ENCODE results near the gene RNASE3.
A peak's percentile ranks its signal among the peaks of the same experiment; 100 is the strongest.
"Not testable (repeated sequence)": the region's sequence is repeated elsewhere in the genome, so short reads cannot be mapped to it uniquely, and the experiment has no call there.

The RNASE3 gene

DNA sequence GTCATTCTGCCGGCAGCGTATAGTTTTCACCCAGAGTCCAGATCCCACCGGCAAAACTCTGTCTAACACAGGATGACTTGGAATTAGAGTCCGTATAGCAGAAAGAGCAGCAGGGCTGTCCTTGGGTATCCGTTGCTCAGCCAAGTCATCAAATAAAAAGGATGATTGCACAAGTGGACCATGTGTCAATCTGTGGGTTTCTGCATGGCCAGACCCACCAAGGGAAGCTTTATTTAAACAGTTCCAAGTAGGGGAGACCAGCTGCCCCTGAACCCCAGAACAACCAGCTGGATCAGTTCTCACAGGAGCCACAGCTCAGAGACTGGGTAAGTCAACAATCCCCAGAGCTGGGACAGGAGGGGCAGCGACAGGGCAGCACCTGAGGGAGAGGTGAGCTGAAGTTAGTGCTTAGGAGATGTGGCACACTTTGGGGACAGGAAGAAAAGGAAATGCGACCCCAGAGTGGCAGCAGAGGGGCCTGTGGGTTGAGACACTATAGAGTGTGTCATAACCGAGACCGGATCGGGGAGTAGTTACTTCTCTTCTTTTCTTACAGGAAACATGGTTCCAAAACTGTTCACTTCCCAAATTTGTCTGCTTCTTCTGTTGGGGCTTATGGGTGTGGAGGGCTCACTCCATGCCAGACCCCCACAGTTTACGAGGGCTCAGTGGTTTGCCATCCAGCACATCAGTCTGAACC, at the start of gene RNASE3:
TSS of gene RNASE3 (plus strand) at position 260 of the 700 bp plus-strand sequence. CDS start at position 562, 302 bp downstream.
- not testable (repeated sequence) for H3K4me3 Mint-ChIP-seq; ATAC-seq (replicated peaks; ENCODE audit: extremely low read depth, poor library complexity, severe bottlenecking); H3K4me1 Mint-ChIP-seq; H3K36me3 Mint-ChIP-seq (ENCODE audit: insufficient read depth); DNase-seq (ENCODE audit: low spot score in 2 of 2); H3K27ac Mint-ChIP-seq (ENCODE audit: low read depth); H3K9me3 Mint-ChIP-seq
- H3K27me3 Mint-ChIP-seq: peaks cover 81% of the 10 kb centered on the region

DNA sequence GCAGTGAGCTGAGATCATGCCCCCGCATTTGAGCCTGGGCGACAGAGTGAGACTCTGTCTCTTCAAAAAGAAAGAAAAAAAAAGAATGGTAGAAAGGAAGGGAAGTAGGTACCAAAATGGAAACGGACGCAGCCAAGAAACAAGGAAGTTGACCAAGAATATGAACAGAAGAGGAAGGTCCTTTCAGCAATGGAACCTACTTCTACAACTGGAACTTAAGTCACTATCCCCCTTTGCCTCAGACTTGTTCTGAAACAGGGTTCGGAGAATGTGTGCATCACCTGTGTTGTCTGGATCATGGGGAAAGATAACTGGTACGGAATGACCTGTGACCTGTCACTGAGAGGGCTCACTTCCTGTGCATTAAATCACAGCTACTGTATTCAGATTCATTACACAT, 44.6 kb upstream of the RNASE3 start:
- H3K27me3 Mint-ChIP-seq: peaks cover 22% of the 10 kb centered on the region
- DNase-seq (ENCODE audit: low spot score in 2 of 2) (no peak), ATAC-seq (replicated peaks; ENCODE audit: extremely low read depth, poor library complexity, severe bottlenecking) (no peak)
- no peaks in the 10 kb centered on the region for H3K36me3 Mint-ChIP-seq (ENCODE audit: insufficient read depth)
- H3K27ac Mint-ChIP-seq (ENCODE audit: low read depth): no peak overlapping the region
- H3K4me3 Mint-ChIP-seq: no peak overlapping the region
- H3K9me3 Mint-ChIP-seq: no peaks in the 10 kb centered on the region
- H3K4me1 Mint-ChIP-seq: peaks cover 4% of the 10 kb centered on the region

DNA sequence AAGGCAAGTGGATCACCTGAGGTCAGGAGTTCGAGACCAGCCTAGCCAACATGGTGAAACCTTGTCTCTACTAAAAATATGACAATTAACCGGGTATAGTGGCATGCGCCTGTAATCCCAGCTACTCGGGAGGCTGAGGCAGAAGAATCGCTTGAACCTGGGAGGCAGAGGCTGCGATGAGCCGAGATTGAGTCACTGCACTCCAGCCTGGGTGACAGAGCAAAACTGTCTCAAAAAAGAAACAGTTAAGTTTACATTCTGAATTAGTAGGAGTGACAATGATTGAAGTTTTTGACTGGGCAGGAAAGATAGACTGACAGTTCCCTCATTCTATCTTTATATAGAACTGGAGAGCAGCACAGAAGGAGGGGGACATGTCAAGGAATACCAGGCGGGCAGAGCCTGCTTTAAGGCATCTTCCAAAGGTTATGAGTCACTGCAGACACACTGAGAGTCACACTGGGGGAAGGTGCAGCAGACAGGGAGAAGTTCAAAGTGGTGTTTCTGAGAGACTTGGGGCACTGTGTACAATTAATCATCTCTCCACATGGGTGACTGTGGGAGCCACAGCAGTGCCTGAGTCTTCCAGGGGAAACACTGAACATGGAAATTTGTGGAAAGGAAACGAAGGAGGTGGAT, 42.8 kb upstream of the RNASE3 start:
- ATAC-seq (replicated peaks; ENCODE audit: extremely low read depth, poor library complexity, severe bottlenecking) (no peak), DNase-seq (ENCODE audit: low spot score in 2 of 2) (no peak)
- Mint-ChIP-seq H3K27ac (ENCODE audit: low read depth) (no peak overlapping the region), H3K4me3 (no peak overlapping the region), H3K27me3 (peaks cover 19% of the 10 kb centered on the region), H3K9me3 (no peaks in the 10 kb centered on the region), H3K36me3 (ENCODE audit: insufficient read depth) (no peaks in the 10 kb centered on the region), H3K4me1 (peaks cover 4% of the 10 kb centered on the region)

DNA sequence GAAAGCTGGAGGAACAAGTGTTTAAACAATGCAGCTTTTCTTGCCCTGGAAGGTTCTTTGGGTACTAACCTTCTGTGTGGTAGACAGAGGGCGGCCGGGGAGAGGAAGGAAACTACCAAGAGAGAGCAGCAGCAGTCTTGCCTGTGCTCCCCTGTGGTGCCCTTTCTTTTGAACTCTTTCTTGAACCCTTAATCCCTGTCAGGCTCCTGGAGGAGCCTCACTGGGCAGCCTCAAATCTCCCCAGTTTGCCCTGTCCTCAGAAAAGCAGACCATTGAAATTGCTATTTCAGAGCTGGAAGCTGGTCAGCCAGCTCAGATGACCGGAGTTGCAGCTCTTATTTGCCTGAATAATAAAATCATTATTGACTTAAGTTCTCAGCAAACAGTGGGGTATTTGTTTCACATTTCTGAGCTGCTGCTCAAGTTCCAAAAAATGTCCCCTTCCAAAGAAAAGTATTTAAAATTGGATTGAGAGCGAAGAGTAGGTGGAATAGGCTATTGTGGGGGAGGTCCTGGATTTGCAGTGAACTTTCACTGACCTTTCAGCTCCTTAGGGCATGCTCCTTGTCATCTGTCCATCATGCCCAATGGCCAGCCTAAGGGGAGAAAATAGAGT, 42.1 kb upstream of the RNASE3 start:
- Mint-ChIP-seq H3K27ac (ENCODE audit: low read depth) (no peak overlapping the region), H3K9me3 (no peaks in the 10 kb centered on the region), H3K4me1 (peaks cover 4% of the 10 kb centered on the region), H3K4me3 (no peak overlapping the region), H3K27me3 (peaks cover 19% of the 10 kb centered on the region), H3K36me3 (ENCODE audit: insufficient read depth) (no peaks in the 10 kb centered on the region)
- ATAC-seq (replicated peaks; ENCODE audit: extremely low read depth, poor library complexity, severe bottlenecking) (no peak), DNase-seq (ENCODE audit: low spot score in 2 of 2) (no peak)

GRCh38 chr14:20853042-20853441, 38.1 kb upstream of the RNASE3 start:
- ATAC-seq (replicated peaks; ENCODE audit: extremely low read depth, poor library complexity, severe bottlenecking) (no peak), DNase-seq (ENCODE audit: low spot score in 2 of 2) (no peak)
- no peak overlapping the region for H3K27ac Mint-ChIP-seq (ENCODE audit: low read depth)
- peaks cover 9% of the 10 kb centered on the region for H3K4me1 Mint-ChIP-seq
- H3K27me3 Mint-ChIP-seq: peaks cover 29% of the 10 kb centered on the region
- peaks cover 2% of the 10 kb centered on the region for H3K36me3 Mint-ChIP-seq (ENCODE audit: insufficient read depth)
- no peak overlapping the region for H3K4me3 Mint-ChIP-seq
- no peaks in the 10 kb centered on the region for H3K9me3 Mint-ChIP-seq

- Mint-ChIP-seq H3K9me3 (no peaks in the 10 kb centered on the region), H3K27me3 (peaks cover 45% of the 10 kb centered on the region), H3K27ac (ENCODE audit: low read depth) (no peak overlapping the region), H3K4me1 (peaks cover 5% of the 10 kb centered on the region), H3K36me3 (ENCODE audit: insufficient read depth) (peaks cover 2% of the 10 kb centered on the region), H3K4me3 (no peak overlapping the region)
- DNase-seq (ENCODE audit: low spot score in 2 of 2) (peak in 1 of 2 donors; percentile 34), ATAC-seq (replicated peaks; ENCODE audit: extremely low read depth, poor library complexity, severe bottlenecking) (peak; percentile 85)
Measured at GRCh38 chr14:20855652-20856291, 35.4 kb upstream of the RNASE3 start.

DNA sequence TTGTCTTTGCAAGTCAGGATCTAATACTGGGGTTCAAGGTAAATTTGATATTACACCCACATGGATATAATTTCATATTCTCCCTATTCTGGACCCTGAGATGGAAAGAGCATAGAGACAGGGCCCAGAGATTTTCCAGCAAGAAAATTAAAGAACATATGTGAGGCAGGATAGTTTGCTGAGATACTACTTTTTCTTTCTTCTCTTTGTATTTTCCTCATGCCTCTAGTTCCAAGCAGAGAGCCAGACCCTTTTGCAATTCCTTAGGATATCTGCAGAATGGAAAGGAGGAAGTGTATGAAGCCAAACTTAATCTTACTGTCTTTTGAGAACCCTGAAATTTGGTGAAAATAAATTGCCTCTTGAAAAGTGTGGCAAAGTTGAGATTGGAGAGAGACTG, 34.0 kb upstream of the RNASE3 start:
- Mint-ChIP-seq H3K27me3 (peaks cover 59% of the 10 kb centered on the region), H3K27ac (ENCODE audit: low read depth) (no peak overlapping the region), H3K4me1 (peaks cover 5% of the 10 kb centered on the region), H3K9me3 (no peaks in the 10 kb centered on the region), H3K4me3 (no peak overlapping the region), H3K36me3 (ENCODE audit: insufficient read depth) (peaks cover 2% of the 10 kb centered on the region)
- DNase-seq (ENCODE audit: low spot score in 2 of 2) (no peak), ATAC-seq (replicated peaks; ENCODE audit: extremely low read depth, poor library complexity, severe bottlenecking) (no peak)

DNA sequence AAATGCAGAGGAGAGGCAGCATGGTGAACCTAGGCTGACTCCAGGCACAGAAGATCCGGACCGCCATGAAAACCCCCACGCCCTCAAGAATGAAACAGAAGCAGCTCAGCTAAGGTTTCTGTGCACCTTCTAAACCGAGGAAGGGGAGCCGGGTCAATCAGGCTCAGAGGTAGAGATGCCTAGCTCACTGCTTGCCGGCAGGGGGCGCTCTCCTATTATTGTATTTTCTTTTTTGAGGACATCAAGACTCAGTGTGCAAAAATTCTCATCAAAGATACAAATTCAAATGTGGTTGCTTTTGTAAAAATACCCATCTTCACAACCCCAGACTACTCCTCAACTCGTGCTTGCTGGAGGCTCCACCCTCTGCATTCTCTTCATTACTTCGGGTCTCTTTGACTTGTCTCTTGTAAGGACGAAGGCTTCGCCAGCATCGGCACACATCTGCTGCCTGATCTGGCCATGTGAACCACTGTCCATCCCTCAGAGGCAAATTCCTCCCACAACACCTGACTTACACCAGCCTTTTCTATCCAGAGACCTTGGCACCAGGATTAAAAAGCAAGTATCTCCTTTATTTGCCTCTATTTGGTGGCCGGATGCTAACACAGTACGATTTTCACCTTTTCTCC, 33.4 kb upstream of the RNASE3 start:
- Mint-ChIP-seq H3K27me3 (peaks cover 65% of the 10 kb centered on the region), H3K9me3 (no peaks in the 10 kb centered on the region), H3K4me3 (no peak overlapping the region), H3K36me3 (ENCODE audit: insufficient read depth) (peaks cover 2% of the 10 kb centered on the region), H3K27ac (ENCODE audit: low read depth) (no peak overlapping the region), H3K4me1 (peaks cover 5% of the 10 kb centered on the region)
- DNase-seq (ENCODE audit: low spot score in 2 of 2) (peak; percentile 38 to 70), ATAC-seq (replicated peaks; ENCODE audit: extremely low read depth, poor library complexity, severe bottlenecking) (peak; percentile 63)

DNA sequence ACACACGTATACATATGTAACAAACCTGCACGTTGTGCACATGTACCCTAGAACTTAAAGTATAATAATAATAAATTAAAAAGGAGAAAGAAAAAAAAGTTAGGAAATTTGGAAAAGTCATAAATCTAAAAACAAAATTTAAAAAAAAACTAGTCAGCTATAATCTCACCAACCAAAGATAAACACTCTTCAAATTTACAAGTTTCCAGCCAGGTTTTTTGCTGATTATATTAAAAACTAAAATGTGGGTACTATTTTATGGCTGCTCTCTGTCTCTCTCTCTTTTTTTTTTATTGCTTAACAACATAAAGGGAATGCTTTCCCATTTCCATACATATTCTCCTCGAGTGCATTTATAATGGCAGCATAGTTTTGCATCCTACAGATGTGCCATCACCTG, 25.0 kb upstream of the RNASE3 start:
- H3K27me3 Mint-ChIP-seq: peaks cover 75% of the 10 kb centered on the region
- H3K4me1 Mint-ChIP-seq: no peaks in the 10 kb centered on the region
- H3K9me3 Mint-ChIP-seq: no peaks in the 10 kb centered on the region
- ATAC-seq (replicated peaks; ENCODE audit: extremely low read depth, poor library complexity, severe bottlenecking): no peak
- no peak overlapping the region for H3K4me3 Mint-ChIP-seq
- DNase-seq (ENCODE audit: low spot score in 2 of 2): no peak
- no peaks in the 10 kb centered on the region for H3K36me3 Mint-ChIP-seq (ENCODE audit: insufficient read depth)
- H3K27ac Mint-ChIP-seq (ENCODE audit: low read depth): no peak overlapping the region

- Mint-ChIP-seq H3K9me3 (no peaks in the 10 kb centered on the region), H3K4me3 (no peak overlapping the region), H3K4me1 (no peaks in the 10 kb centered on the region), H3K36me3 (ENCODE audit: insufficient read depth) (no peaks in the 10 kb centered on the region), H3K27ac (ENCODE audit: low read depth) (no peak overlapping the region), H3K27me3 (peaks cover 72% of the 10 kb centered on the region)
- DNase-seq (ENCODE audit: low spot score in 2 of 2) (no peak), ATAC-seq (replicated peaks; ENCODE audit: extremely low read depth, poor library complexity, severe bottlenecking) (no peak)
Measured at GRCh38 chr14:20866963-20867362, 24.2 kb upstream of the RNASE3 start.

- H3K4me1 Mint-ChIP-seq: peaks cover 7% of the 10 kb centered on the region
- H3K9me3 Mint-ChIP-seq: no peaks in the 10 kb centered on the region
- ATAC-seq (replicated peaks; ENCODE audit: extremely low read depth, poor library complexity, severe bottlenecking): peak; percentile 68
- H3K4me3 Mint-ChIP-seq: peak overlapping the region; percentile 33
- H3K36me3 Mint-ChIP-seq (ENCODE audit: insufficient read depth): no peaks in the 10 kb centered on the region
- H3K27ac Mint-ChIP-seq (ENCODE audit: low read depth): no peak overlapping the region
- DNase-seq (ENCODE audit: low spot score in 2 of 2): peak; percentile 62
- H3K27me3 Mint-ChIP-seq: peaks cover 36% of the 10 kb centered on the region
Measured at GRCh38 chr14:20873370-20874177, 17.6 kb upstream of the RNASE3 start.

- Mint-ChIP-seq H3K4me1 (peaks cover 21% of the 10 kb centered on the region), H3K9me3 (no peaks in the 10 kb centered on the region), H3K4me3 (no peak overlapping the region), H3K27ac (ENCODE audit: low read depth) (no peak overlapping the region), H3K36me3 (ENCODE audit: insufficient read depth) (peaks cover 1% of the 10 kb centered on the region), H3K27me3 (peaks cover 20% of the 10 kb centered on the region)
- DNase-seq (ENCODE audit: low spot score in 2 of 2) (no peak), ATAC-seq (replicated peaks; ENCODE audit: extremely low read depth, poor library complexity, severe bottlenecking) (no peak)
Measured at GRCh38 chr14:20877016-20877415, 14.2 kb upstream of the RNASE3 start.
